UCSD-AML1 (cell line): ENCODE results near the gene ASPM.

Experiments used
- DNase-seq: peaks from one replicate; lab custom pipeline; 2025; ENCODE audit not compliant: unreplicated experiment; lab: John Stamatoyannopoulos, UW

ASPM gene

GRCh38 chr1:197146101-197147095 lies at the start of gene ASPM:
Gene ASPM, minus strand, starts transcription at chr1:197146669. Its CDS starts 232 bp downstream, at chr1:197146437.
- DNase-seq: peak; percentile 87

GRCh38 chr1:197195100-197195499 lies 48.6 kb upstream of the ASPM start:
- DNase-seq: no peak

GRCh38 chr1:197184190-197184589 lies 37.7 kb upstream of the ASPM start:
- no peak for DNase-seq

GRCh38 chr1:197183195-197183748 lies 36.8 kb upstream of the ASPM start:
- DNase-seq: no peak

- DNase-seq: no peak
Observed at GRCh38 chr1:197182716-197183115, 36.2 kb upstream of the ASPM start.

DNA sequence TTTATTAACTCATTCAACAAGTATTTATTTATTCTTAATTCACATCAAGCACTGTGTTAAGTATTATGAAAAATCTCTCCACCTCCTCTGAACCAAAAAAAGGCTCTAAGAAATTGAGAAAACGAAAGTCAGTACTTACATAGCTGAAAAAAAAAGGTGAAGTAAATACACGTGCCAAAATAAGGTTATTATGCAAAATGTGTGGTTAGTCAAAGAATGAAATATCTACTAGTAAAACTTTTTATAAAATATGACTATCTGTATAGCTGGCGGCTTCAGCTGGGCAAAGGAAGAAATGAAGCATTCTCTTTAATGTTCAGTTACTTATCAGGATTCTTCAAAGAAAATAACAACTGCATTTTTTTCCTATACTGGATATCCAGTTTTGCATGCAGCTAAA lies 35.5 kb upstream of the ASPM start:
- DNase-seq: no peak

- DNase-seq: no peak
Observed at GRCh38 chr1:197180252-197180878, 33.9 kb upstream of the ASPM start.

GRCh38 chr1:197178998-197179397 lies 32.5 kb upstream of the ASPM start:
- DNase-seq: no peak

DNA sequence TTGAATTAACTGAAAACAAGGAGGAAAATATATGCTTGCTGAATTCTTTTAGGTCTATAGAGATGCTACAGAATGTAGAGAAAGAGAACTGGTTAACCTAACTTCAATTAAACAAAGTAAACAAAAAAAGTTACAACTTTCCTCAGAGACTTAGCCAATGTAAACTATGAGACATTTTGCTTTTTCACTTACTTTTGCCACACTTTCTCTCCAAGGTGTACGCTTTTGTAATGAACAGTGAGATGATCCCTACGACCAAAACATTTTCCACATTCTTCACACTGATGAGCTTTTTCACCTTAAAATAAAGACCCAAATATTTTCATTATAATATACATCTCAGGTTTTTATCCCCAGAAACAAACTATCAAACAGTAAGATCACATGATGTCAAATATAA lies 28.3 kb upstream of the ASPM start:
- DNase-seq: no peak

DNA sequence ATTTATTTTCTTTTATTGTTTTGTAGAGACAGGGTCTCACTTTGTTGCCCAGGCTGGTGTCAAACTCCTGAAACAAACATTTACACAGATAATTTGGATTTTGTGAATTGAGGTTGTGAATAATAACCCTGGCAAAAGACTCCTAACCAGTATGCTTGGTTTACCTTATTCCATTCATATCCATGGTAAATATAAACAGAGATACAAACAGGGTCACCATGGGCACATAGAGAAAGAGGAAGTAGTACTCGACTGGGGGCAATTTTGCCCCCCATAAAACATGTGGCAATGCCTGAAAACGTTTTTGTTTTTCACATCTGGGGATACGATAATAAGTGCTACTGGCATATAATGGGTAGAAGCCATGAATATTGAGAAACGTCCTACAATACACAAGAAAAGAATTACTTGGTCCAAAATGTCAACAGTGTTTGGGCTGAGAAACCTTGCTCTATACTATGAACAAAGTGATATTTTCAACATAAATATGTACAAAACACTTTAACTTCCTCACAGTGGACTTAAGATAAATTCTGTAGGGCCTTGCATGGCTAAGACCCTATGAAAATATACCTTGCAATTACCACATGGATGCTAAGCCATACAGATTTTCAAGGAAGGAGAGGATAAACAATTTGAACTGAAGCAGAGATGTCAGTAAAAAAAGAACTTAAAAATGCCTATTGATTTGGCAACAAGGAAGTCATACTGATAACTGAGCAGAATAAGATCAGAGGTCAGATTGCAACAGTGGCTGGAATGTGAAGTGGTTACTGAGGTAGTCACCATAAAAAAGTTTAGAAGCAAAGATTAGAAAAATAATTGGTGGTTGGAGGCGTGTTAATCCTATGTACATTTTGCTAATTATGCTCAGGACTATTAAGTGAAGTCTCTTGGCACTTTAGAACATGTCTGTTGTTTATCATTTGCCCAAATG lies 27.4 kb upstream of the ASPM start:
- DNase-seq: no peak

DNA sequence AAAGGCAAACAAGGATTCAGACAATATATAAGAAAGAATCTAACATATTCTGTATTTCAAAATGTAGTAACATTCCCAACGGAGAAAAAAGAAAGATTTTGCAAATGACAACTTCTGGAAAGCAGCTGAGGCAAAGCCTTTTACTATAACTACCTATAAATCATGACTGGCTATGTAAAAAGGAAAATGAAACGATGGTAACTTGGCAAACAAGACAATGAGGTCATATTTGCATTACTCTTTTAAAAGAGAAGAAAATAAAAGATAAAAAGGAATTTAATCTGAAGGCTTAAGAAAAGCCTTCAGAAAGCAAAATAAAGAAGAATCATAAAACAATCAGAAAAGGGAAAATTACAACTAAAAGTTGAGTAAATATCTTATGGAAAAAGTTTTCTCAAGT lies 25.1 kb upstream of the ASPM start:
- no peak for DNase-seq

DNA sequence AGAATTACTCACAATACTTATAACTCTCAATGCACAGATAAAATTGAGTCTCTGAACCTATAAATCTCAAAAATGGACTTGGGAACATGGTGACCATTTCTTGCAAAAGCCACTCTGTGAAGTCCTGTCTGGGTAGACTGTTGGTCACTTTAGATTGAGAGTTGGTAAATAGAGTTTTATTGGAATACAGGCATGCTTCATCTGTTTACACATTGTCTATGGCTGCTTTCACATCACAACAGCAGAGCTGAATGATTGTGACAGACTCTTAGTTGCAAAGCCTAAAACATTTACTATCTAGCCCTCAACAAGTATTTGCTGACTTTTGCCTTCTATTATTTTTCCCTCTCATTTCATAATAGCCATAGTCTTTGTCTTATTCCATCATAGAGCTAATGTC lies 24.1 kb upstream of the ASPM start:
- DNase-seq: no peak

DNA sequence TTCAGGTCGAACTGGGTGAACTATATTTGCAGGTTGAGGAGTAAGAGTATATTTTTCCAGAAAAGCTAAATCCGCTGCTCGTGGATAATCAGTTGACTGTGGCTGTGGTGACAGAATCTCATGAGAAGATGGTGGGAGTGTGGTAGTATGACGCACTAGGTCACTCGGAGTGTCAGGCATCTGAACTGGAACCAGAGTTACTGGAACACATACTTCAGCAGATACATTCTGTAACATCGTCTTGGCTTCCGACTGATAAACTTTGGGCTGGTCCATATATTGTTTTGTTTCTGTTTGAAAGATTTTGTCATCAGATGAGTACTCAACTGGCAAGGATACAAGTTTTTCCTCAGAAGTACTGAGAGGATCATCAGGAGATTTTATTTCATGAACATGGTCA lies 13.0 kb upstream of the ASPM start:
- DNase-seq: no peak

- no peak for DNase-seq
Observed at GRCh38 chr1:197156692-197157091, 10.2 kb upstream of the ASPM start.

DNA sequence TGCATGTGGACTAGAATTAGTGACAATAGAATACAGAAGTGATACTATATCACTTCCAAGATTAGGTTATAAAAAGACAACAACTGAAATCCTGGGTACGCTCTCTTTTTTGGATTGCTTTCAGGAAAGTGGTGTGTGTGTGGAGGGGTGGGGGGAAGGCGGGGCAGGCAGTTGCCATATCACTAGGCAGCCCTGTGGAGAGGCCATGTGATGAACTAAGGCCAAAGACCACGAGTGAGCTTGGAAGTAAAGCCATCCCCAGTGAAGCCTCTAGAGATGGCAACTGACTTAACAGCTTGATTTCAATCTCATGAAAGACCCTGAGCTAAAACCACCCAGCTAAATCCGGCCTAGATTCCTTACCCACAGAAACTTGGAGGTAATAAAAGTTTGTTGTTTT lies 6.2 kb upstream of the ASPM start:
- peak; percentile 3 for DNase-seq

- no peak for DNase-seq
Observed at GRCh38 chr1:197151185-197151584, 4.7 kb upstream of the ASPM start.

DNA sequence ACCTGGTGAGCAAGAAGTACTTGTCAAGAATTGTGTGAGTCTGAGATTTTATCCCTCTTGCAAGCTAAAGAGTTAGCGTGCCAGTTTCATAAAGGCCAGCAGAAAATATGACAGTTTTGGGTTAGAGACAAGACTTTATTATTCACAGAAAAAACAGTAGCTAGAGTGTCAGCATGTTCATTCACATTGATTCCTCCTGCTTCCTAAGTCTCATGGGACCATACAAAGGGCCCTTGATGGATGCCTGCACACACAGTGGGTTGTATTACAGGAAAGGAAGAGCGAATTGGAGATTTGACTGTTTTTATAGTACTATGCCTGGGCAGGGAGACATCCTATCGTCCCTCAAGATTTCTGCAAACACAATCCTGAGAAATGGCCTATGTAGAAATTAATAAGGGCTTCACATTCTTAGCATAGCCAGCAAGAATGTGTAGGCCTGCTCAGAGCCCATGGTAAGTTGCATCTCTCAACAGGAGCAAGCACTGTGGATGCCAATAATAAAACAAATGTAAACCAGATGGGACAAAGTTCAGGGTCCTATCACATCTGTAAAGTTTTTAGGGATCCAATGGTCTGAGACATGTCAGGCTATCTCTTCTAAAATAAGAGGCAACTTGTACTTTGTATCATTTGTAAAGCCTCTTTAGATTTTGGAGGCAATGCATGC lies 4.0 kb upstream of the ASPM start:
- DNase-seq: no peak

GRCh38 chr1:197149340-197149739 lies 2.9 kb upstream of the ASPM start:
- no peak for DNase-seq

DNA sequence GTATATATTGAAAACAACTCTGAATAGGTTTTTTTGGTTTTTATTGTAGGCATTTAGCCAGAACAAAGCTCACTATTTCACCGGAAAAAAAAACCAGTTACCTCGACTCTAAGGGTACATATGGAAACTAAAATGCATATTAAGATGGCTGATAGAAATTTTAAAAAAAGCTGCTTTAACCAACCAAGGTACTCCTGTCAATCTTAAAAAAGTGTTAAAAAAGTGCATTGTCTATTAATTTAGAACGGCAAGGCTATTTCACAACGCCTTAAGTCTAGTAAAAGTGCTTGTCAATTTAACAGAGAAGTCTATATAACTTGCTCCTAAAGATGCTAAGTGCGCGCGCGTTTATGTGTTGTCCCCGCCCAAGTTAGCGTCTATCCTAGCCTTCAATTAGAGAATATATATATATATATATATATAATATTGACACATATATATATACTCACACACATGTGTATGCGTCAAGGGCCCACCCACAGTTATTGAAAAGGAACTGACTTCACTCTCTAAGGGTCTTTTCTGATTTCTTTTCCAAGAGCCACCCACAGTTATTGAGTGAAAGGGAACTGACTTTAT lies 934 bp downstream of the ASPM start:
- DNase-seq: no peak
